Activated CD4-positive, CD25-positive, alpha-beta regulatory T cell treated with anti-CD3 and anti-CD28 coated beads, Interleukin-2, amount 50 U/mL, for 16 hours (primary cell): ENCODE data around the gene PDK2.
"Not testable (repeated sequence)": the region's sequence is repeated elsewhere in the genome, so short reads cannot be mapped to it uniquely, and the experiment has no call there.

Experiments
- DNase-seq: peaks from one replicate; pipeline ENCODE4 v3.0.0-alpha.2; 2020; ENCODE audit warnings: low read depth, low spot score

PDK2 gene

GRCh38 chr17:50058296-50058953 lies 36.7 kb upstream of the PDK2 start:
- no peak for DNase-seq

DNA sequence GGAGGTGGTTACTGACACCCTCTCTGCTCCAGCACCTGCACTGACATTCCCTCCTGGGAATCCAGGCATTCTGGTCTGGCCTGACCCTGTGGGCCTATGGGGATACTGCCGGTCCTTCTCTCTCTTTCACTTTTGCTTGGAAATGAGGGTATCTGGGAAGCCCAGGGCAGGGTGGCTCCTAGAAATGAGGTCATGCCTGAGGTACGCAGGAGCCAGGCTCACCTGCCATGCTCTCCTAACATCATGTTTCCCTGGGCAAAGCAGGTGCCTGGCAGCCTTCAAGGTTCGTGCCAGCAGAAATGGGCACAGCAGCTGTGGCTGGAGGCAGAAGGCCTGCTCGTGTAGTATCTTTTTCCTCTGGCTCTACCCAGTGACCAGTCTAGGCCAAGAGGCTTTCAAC lies 35.9 kb upstream of the PDK2 start:
- no peak for DNase-seq

GRCh38 chr17:50059759-50060273 lies 35.3 kb upstream of the PDK2 start:
- DNase-seq = no peak

DNA sequence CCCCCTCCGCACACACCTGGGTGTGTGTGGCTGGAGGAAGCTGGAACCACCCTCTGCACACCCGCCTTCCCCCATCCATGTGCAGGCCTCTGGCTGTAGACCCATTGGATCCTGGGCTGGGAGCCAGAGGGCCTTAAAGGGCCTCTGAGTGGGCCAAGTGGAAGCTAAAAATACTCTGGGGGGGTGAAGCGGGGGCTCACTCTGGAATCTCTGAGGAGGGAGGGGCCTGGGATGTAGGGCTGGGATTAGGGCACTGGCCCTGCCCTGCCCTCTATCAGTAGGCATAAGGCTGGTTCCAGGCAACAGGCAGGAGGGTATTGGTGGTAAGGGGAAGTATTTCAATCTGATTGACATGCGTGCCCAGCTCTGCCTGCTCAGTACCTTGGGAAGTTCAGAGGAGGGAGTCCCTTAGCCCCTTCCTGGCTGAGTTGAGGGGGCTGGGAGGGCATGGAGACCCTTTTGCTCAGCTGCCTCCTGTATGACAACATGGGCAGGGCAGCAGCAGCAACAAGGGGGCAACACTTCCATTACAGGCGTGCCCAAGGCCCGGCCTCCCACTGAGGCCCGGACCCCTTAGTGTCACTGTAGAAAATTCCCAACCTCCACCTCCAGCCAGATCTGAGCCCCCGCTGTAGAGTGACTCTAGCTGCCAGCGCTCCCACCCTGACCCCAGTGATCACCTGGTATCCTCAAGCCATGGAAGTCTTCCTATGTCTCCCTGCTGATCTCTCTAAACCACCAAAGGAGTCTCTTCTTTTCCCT lies 34.0 kb upstream of the PDK2 start:
- no peak for DNase-seq

DNA sequence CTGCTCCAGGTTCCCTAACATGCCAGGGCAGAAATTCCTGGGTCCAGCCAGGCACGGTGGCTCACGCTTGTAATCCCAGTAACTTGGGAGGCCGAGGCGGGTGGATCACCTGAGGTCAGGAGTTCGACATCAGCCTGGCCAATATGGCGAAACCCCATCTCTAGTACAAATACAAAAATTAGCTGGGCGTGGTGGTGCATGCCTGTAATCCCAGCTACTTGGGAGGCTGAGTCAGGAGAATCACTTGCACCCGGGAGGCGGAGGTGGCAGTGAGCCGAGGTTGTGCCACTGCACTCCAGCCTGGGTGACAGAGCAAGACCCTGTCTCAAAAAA lies 33.5 kb upstream of the PDK2 start:
- not testable (repeated sequence) for DNase-seq

- DNase-seq = no peak
Measured at GRCh38 chr17:50062293-50063243, 32.6 kb upstream of the PDK2 start.

GRCh38 chr17:50063561-50064252 lies 31.4 kb upstream of the PDK2 start:
- DNase-seq = no peak

DNA sequence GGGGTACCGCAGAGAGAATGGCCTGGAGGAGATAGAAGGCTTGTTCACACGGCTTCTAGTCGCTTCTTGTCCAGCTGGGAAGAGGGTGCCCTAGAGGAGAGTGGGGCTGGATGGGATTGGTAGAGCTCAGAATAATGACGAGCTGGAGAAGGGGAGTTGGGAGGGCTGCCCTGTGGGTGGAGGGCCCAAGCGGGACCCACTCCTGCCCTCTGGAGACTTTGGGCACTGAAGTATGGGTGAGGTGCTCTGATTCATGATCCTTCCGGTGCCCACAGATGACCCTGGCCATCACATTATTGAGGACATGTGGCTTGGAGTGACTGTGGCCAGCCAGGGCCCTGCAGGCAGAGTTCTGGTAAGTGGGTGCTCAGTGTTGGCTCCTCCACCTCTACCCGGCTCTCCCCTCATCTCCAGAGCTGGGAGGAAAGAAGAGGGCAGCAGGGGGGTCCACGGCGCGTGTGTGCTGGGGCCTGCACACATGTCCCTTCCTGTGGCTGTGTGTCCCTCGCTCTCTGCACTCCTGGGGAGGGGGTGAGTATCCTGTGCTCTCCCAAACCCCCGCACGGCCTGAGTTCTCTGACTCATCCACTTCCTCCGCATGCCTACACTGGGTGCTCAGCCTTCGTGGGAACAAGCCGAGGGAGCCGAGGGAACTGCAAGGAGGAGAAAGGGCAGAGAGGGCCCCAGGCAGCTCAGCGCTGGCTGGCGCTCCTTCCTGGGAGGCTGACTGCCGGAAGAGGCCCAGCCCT lies 30.7 kb upstream of the PDK2 start:
- DNase-seq = no peak

DNA sequence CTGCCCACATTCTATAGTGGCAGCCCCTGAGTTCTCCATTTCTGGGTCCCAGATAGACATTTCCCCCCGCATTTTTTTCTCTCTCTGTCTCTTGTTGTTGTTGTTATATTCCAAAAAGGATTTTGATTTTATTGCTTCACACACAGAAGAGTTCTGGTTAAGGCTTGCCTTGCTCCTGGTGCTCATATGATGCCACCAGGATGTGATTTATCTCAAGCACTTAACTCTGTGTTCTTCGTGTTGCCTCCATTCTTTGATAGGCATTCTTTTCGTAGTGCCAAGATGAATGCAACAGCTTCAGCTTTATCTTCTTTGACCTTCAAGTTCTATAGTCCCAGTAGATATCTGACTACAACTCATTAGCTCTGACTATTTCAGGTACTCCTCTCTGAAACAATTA lies 30.1 kb upstream of the PDK2 start:
- DNase-seq = no peak

DNA sequence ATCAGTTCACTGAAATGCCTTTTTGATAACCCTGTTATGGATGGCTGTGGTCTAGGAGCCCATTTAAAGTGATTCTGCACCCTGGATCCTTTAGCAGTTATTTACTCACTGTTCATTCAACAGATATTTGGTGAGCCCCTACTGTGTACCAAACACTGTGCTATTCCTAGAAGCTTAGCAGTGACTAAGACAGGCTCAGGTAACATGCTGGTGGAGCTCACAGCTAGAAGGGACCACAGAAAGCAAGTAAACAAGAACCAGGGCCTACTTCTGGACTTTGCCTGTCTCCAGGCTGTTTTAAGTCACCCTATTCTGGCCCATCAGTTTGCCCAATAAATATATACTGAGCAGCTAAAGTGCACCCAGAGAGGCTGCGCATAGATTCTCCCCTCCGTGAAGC lies 28.2 kb upstream of the PDK2 start:
- no peak for DNase-seq

- DNase-seq = no peak
Measured at GRCh38 chr17:50067996-50068395, 27.2 kb upstream of the PDK2 start.

GRCh38 chr17:50070908-50071680 lies 24.1 kb upstream of the PDK2 start:
- no peak for DNase-seq

DNA sequence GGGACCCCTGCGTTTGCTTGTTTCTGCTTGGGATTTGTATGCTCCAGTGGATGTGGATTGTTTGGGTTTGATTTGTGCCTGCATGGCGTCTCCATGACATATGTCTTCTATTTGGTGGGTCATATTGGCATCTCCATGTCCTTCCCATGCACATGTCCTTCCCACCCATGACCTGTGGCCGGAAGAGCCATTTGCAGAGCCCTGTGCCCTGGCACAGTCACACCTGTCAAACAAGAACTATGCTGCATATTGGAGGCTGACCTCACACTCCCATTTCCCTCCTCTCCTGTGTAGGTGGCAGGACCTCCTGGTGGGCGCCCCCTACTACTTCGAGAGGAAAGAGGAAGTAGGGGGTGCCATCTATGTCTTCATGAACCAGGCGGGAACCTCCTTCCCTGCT lies 23.5 kb upstream of the PDK2 start:
- DNase-seq = no peak

DNA sequence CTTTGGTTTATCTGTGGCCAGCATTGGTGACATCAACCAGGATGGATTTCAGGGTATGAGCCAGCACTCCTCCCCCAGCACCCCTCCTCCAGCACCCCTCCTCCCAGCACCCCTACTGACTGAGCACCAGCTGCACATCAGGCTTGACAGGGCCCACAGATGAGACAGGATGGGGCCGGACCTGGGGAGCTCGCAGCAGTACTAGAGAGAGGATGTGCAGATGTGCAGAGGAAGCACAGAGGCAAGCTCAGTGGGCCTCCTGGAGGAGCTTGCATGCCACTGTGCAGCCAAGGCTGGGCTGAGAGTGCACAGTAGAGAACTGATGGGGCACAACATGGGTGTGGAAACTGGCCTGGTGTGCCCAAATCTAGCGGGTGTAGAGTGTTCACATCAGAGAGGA lies 23.0 kb upstream of the PDK2 start:
- no peak for DNase-seq

GRCh38 chr17:50072925-50073324 lies 22.2 kb upstream of the PDK2 start:
- DNase-seq = no peak

GRCh38 chr17:50074227-50074626 lies 20.9 kb upstream of the PDK2 start:
- DNase-seq = no peak

DNA sequence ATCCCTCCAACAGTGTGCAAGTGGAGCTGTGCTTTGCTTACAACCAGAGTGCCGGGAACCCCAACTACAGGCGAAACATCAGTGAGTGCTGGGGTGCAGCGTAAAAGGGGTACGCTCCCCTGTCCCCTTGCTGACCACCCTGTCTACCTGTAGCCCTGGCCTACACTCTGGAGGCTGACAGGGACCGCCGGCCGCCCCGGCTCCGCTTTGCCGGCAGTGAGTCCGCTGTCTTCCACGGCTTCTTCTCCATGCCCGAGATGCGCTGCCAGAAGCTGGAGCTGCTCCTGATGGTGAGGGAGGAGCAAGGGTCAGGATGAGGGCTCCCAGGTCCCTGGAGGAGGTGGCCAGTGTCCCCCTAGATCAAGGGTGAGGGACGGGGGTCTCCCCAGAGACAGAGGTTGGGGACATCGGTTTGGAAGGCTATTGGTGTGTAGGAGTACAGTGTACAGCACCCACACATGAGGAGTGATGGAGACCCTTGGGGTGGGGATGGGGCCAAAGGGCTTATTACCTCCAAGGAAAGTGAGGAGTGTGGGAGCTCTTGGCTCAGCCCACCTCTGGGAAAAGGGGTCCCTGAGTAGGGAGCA lies 19.6 kb upstream of the PDK2 start:
- DNase-seq = no peak

- no peak for DNase-seq
Measured at GRCh38 chr17:50076221-50076590, 18.9 kb upstream of the PDK2 start.

DNA sequence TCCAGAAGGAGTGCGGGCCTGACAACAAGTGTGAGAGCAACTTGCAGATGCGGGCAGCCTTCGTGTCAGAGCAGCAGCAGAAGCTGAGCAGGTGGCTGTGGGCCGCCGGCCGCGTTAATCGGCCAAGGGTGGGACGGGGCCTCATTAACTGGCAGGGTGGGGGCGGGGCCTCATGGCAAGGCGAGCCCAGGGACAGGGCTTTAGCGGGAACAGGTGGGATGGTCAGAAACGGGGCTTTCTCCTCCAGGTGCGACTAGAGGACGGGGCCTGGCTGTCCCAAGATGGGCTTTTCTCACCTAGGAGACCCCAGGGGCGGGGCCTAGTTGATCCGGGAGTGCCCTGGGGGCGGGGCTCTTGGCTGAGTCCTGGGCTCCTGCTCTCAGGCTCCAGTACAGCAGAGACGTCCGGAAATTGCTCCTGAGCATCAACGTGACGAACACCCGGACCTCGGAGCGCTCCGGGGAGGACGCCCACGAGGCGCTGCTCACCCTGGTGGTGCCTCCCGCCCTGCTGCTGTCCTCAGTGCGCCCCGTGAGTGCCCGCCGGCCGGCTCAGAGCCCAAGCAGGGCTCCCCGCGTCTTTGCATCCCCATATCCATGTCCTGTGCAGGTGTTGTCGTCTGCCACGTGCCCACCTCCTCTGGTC lies 18.4 kb upstream of the PDK2 start:
- no peak for DNase-seq
